CD4-positive, alpha-beta T cell (primary cell): ENCODE results near the gene GABRD. TPM values are rescaled to one million over a fixed set of nuclear protein-coding genes. Genes with fewer than 3 reads are reported as not detected.

ENCODE experiments used
- ATAC-seq: fragments of 200-7000 bp; cut with Tn5 transposase; one replicate; pipeline ENCODE4 v1.10.0; 2022; ENCODE audit warnings: mild to moderate bottlenecking; ENCODE audit not compliant: poor library complexity
- CTCF ChIA-PET: fragments of 350-600 bp; sonication (Branson Sonifier 250); formaldehyde crosslinking; loops from one replicate; lab custom pipeline; 2021; ENCODE audit warnings: antibody characterized with exemption, inconsistent platforms; lab: Charles Lee
- POLR2A ChIA-PET: fragments of 350-600 bp; sonication (Branson Sonifier 250); formaldehyde crosslinking; loops from one replicate; lab custom pipeline; 2021; ENCODE audit warnings: antibody characterized with exemption, inconsistent platforms; lab: Charles Lee
- DNase-seq, 14 experiments: peaks; one replicate each; pipeline ENCODE4 v3.0.0-alpha.2; 2013 to 2020; ENCODE audit warnings: mixed read lengths in 2 of 14
- H3K27ac ChIP-seq, 2 donors: one replicate each; pipeline versions ENCODE4 v1.5.1 to v1.7.0; 2013; ENCODE audit warnings: low read length in 2 of 2, low read depth in 1 of 2, mild to moderate bottlenecking in 1 of 2
- H3K27me3 ChIP-seq, 2 experiments: 1 replicate in 1 of 2; 2 replicates in 1 of 2; pipeline versions ENCODE4 v1.6.1 to v1.7.0; 2013; ENCODE audit warnings: low read length in 2 of 2, control low read depth in 1 of 2, mild to moderate bottlenecking in 1 of 2, moderate library complexity in 1 of 2; ENCODE audit not compliant: insufficient read depth in 2 of 2, control insufficient read depth in 1 of 2
- H3K36me3 ChIP-seq: one replicate; pipeline ENCODE4 v1.6.1; 2013; ENCODE audit warnings: low read length, control low read depth; ENCODE audit not compliant: insufficient read depth
- H3K4me1 ChIP-seq: one replicate; pipeline ENCODE4 v1.6.1; 2013; ENCODE audit warnings: low read length, control low read depth; ENCODE audit not compliant: insufficient read depth
- H3K4me3 ChIP-seq: one replicate; pipeline ENCODE4 v1.5.1; 2013; ENCODE audit warnings: mild to moderate bottlenecking, low read length, moderate library complexity
- H3K9me3 ChIP-seq, 2 experiments: 1 replicate in 1 of 2; 2 replicates in 1 of 2; pipeline versions ENCODE4 v1.6.1 to v1.7.0; 2013; ENCODE audit warnings: low read length in 2 of 2, mild to moderate bottlenecking in 2 of 2, control low read depth in 1 of 2, moderate library complexity in 1 of 2; ENCODE audit not compliant: control insufficient read depth in 1 of 2, insufficient read depth in 1 of 2
- H3K27ac Mint-ChIP-seq: one replicate; pipeline ENCODE4 v1.8.0; 2020; ENCODE audit warnings: mixed read lengths
- H3K27me3 Mint-ChIP-seq: one replicate; pipeline ENCODE4 v1.8.0; 2021; ENCODE audit warnings: mixed read lengths
- H3K36me3 Mint-ChIP-seq: one replicate; pipeline ENCODE4 v1.8.0; 2021; ENCODE audit warnings: low read depth, mixed read lengths
- H3K4me1 Mint-ChIP-seq: one replicate; pipeline ENCODE4 v1.8.0; 2021; ENCODE audit warnings: low read depth, mixed read lengths
- H3K4me3 Mint-ChIP-seq: one replicate; pipeline ENCODE4 v1.8.0; 2020; ENCODE audit warnings: mild to moderate bottlenecking, mixed read lengths
- H3K9me3 Mint-ChIP-seq: one replicate; pipeline ENCODE4 v1.8.0; 2020; ENCODE audit warnings: mixed read lengths
- intact Hi-C, 2 experiments: fragments of 100-400 bp; cut with DNase I in 1 of 2; cut with micrococcal nuclease in 1 of 2; formaldehyde crosslinking; loops; one replicate each; pipeline versions ENCODE4 v1.15.1 to v1.9.0; 2023 to 2025; cut with DNase I, micrococcal nuclease
- total RNA-seq, 174 experiments: library from RNA in 2 of 174; stranded (reverse) in 2 of 174; gene quantifications; one replicate each; pipeline ENCODE4 v1.2.3 and lab custom pipeline; 2021 to 2026
- TF ChIP-seq, protein P1 (sequence below): fragments of 200-600 bp; IDR thresholded peaks from one replicate; pipeline ENCODE4 v1.8.0; 2022; ENCODE audit warnings: antibody characterized with exemption, mild to moderate bottlenecking

Gene GABRD
- total RNA-seq, 2 experiments from 2014 or later: 0.38 to 0.42 TPM

DNA sequence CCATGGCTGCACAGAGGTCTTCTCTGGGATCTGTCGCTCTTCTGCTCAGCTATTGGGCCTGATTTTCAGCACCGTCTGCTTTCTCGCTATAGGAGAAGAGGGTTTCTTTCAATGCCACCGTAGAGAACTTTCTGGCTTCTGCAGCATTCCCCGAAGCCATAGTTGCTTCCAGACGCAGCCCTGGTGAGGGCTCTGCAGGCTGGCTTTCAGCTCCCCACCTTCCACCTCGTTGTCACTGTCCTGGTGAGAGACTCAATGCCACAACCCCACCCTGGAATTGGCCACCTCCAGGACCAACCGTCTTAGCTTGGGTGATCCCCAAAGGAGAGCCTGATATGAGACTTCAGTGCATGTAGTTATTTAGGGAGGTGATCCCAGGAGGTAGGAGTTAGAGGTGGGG, 19.1 kb downstream of the GABRD start:
- no peaks in the 10 kb centered on the region for H3K9me3 ChIP-seq
- H3K4me3 ChIP-seq: no peak overlapping the region
- Mint-ChIP-seq H3K27me3 (no peaks in the 10 kb centered on the region), H3K4me1 (no peaks in the 10 kb centered on the region), H3K9me3 (no peaks in the 10 kb centered on the region), H3K36me3 (no peaks in the 10 kb centered on the region), H3K4me3 (no peak overlapping the region), H3K27ac (no peak overlapping the region)
- no peak for ATAC-seq
- H3K36me3 ChIP-seq: no peaks in the 10 kb centered on the region
- no peak for DNase-seq
- no peaks in the 10 kb centered on the region for H3K27me3 ChIP-seq
- CTCF ChIA-PET: no interaction called here
- POLR2A ChIA-PET: no interaction called here
- no peaks in the 10 kb centered on the region for H3K4me1 ChIP-seq
- intact Hi-C loops: no loop called here
- TF ChIP-seq, protein P1, sequence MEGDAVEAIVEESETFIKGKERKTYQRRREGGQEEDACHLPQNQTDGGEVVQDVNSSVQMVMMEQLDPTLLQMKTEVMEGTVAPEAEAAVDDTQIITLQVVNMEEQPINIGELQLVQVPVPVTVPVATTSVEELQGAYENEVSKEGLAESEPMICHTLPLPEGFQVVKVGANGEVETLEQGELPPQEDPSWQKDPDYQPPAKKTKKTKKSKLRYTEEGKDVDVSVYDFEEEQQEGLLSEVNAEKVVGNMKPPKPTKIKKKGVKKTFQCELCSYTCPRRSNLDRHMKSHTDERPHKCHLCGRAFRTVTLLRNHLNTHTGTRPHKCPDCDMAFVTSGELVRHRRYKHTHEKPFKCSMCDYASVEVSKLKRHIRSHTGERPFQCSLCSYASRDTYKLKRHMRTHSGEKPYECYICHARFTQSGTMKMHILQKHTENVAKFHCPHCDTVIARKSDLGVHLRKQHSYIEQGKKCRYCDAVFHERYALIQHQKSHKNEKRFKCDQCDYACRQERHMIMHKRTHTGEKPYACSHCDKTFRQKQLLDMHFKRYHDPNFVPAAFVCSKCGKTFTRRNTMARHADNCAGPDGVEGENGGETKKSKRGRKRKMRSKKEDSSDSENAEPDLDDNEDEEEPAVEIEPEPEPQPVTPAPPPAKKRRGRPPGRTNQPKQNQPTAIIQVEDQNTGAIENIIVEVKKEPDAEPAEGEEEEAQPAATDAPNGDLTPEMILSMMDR: no peak
- no peak overlapping the region for H3K27ac ChIP-seq

- Mint-ChIP-seq H3K4me3 (no peak overlapping the region), H3K4me1 (peaks cover 5% of the 10 kb centered on the region), H3K36me3 (no peaks in the 10 kb centered on the region), H3K27ac (no peak overlapping the region), H3K9me3 (no peaks in the 10 kb centered on the region), H3K27me3 (no peaks in the 10 kb centered on the region)
- ChIA-PET POLR2A (no interaction called here), CTCF (no interaction called here)
- intact Hi-C loops: no loop called here
- TF ChIP-seq, protein P1: no peak
- no peaks in the 10 kb centered on the region for H3K9me3 ChIP-seq
- no peaks in the 10 kb centered on the region for H3K36me3 ChIP-seq
- ATAC-seq (no peak), DNase-seq (no peak)
- no peaks in the 10 kb centered on the region for H3K4me1 ChIP-seq
- no peak overlapping the region for H3K27ac ChIP-seq
- H3K27me3 ChIP-seq: no peaks in the 10 kb centered on the region
- H3K4me3 ChIP-seq: no peak overlapping the region
Measured at GRCh38 chr1:2039251-2039650, 20.1 kb downstream of the GABRD start.

- Mint-ChIP-seq H3K4me3 (no peak overlapping the region), H3K4me1 (peaks cover 14% of the 10 kb centered on the region), H3K27me3 (peaks cover 6% of the 10 kb centered on the region), H3K27ac (no peak overlapping the region), H3K36me3 (no peaks in the 10 kb centered on the region), H3K9me3 (no peaks in the 10 kb centered on the region)
- Histone ChIP-seq H3K27me3 (no peaks in the 10 kb centered on the region), H3K4me3 (no peak overlapping the region), H3K36me3 (no peaks in the 10 kb centered on the region), H3K4me1 (peaks cover 19% of the 10 kb centered on the region), H3K9me3 (no peaks in the 10 kb centered on the region), H3K27ac (no peak overlapping the region)
- ATAC-seq: no peak
- intact Hi-C loops: no loop called here
- TF ChIP-seq, protein P1: no peak
- ChIA-PET CTCF (no interaction called here), POLR2A (no interaction called here)
- DNase-seq: no peak
Measured at GRCh38 chr1:2041305-2041704, 22.2 kb downstream of the GABRD start.
